Gastroesophageal sphincter (tissue), 3 donors: ENCODE data around the gene ZNF274.

ENCODE experiments used
- CTCF ChIP-seq, 4 experiments: fragments of 200-600 bp in 2 of 4; fragments of 450-650 bp in 2 of 4; sonication (generic) in 1 of 4; IDR thresholded peaks; one replicate each; pipeline ENCODE4 v1.5.1; 2017 to 2019; ENCODE audit warnings: antibody characterized with exemption in 4 of 4, mild to moderate bottlenecking in 2 of 4, moderate library complexity in 2 of 4
- EP300 ChIP-seq: sonication (generic); formaldehyde crosslinking; IDR thresholded peaks from one replicate; pipeline ENCODE4 v1.6.1; 2017; ENCODE audit warnings: antibody characterized with exemption, mild to moderate bottlenecking
- POLR2A ChIP-seq, 2 donors: fragments of 450-650 bp; IDR thresholded peaks; one replicate each; pipeline ENCODE4 v1.6.1; 2017; ENCODE audit warnings: antibody characterized with exemption in 2 of 2, mild to moderate bottlenecking in 2 of 2, moderate library complexity in 1 of 2
- POLR2AphosphoS5 ChIP-seq: sonication (generic); formaldehyde crosslinking; IDR thresholded peaks from one replicate; pipeline ENCODE4 v1.6.1; 2017; ENCODE audit warnings: antibody characterized with exemption

- TF ChIP-seq CTCF (IDR thresholded peaks at IDR 0.05) (no peak), POLR2A (IDR thresholded peaks at IDR 0.05) (no peak), EP300 (no peak), POLR2AphosphoS5 (no peak)
Observed at GRCh38 chr19:58166268-58166667, 16.6 kb upstream of the ZNF274 start.
